Measurements from ENCODE around the gene ZNF784.

DNA sequence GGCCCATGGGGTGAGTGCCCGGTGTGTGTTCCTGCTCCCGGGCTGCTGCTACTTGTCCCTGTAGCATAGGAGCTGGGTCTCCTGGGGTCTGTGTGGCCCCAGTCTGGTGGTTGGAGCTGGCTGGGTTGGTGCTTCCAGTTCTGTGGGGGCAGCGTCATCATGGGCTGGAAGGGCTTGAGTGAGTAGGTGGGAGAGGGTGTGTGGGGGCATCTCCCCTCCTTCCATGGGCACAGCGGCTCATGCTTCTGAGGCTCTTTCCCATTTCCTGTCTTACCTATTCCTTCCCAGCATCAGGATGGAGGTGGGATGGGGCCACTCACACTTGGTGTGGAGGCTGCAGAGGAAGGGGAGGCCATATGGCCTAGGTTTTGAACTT is 42.6 kb upstream of the ZNF784 start:
- TF ChIP-seq GATA3 (IDR thresholded peaks at IDR 0.05; ENCODE audit: low read depth, low read length) (no peak), GATA2 (IDR thresholded peaks at IDR 0.05; ENCODE audit: low read depth, low read length) (no peak)

All from SH-SY5Y (cell line).